SK-N-SH (cell line): ENCODE results near the gene CRYBG2. TPM values are rescaled to one million over a fixed set of nuclear protein-coding genes. Genes with fewer than 3 reads are reported as not detected.

Experiments
- CTCF ChIA-PET: fragments of 300-600, 350-600 bp; formaldehyde crosslinking; extraction: SDS; loops from one replicate; lab custom pipeline; 2021; lab: Yijun Ruan, JAX
- POLR2A ChIA-PET: fragments of 350-600 bp; sonication (Branson Sonifier 250); formaldehyde crosslinking; extraction: SDS; loops from one replicate; lab custom pipeline; 2020; ENCODE audit warnings: antibody characterized with exemption, inconsistent platforms; lab: Yijun Ruan, JAX
- DNase-seq: peaks from one replicate; pipeline ENCODE4 v3.0.0; 2012
- H2AFZ ChIP-seq: fragments of 200-600 bp; sonication (generic); 2 replicates; pipeline ENCODE4 v1.8.1; 2016; ENCODE audit warnings: antibody characterized with exemption, mild to moderate bottlenecking, low read depth
- H3F3A ChIP-seq: fragments of 200-600 bp; sonication (generic); replicated peaks from 2 replicates; pipeline ENCODE3; 2016; ENCODE audit warnings: antibody characterized with exemption, mild to moderate bottlenecking; ENCODE audit not compliant: insufficient read depth
- H3K27ac ChIP-seq, 2 experiments: fragments of 200-500 bp in 1 of 2; fragments of 200-600 bp in 1 of 2; sonication (Bioruptor generic) in 1 of 2; sonication (generic), shearing (Covaris generic) in 1 of 2; 2 replicates each; pipeline versions ENCODE4 v1.5.1 to v1.6.1; 2014 to 2016; ENCODE audit warnings: low read depth in 2 of 2, inconsistent platforms in 1 of 2, low read length in 1 of 2, mild to moderate bottlenecking in 1 of 2, mixed read lengths in 1 of 2
- H3K27me3 ChIP-seq: fragments of 200-600 bp; sonication (generic), shearing (Covaris generic); 2 replicates; pipeline ENCODE4 v1.6.1; 2016; ENCODE audit warnings: mixed run types; ENCODE audit not compliant: insufficient read depth
- H3K36me3 ChIP-seq, 2 experiments: fragments of 200-500 bp in 1 of 2; fragments of 200-600 bp in 1 of 2; sonication (Bioruptor generic) in 1 of 2; sonication (generic) in 1 of 2; replicated peaks in 1 of 2; 2 replicates each; pipeline versions ENCODE3 to v1.5.1; 2014 to 2016; ENCODE audit warnings: low read length in 1 of 2, mild to moderate bottlenecking in 1 of 2; ENCODE audit not compliant: insufficient read depth in 2 of 2, control insufficient read depth in 1 of 2
- H3K4me1 ChIP-seq, 2 experiments: fragments of 200-500 bp in 1 of 2; fragments of 200-600 bp in 1 of 2; sonication (Bioruptor generic) in 1 of 2; sonication (generic), shearing (Covaris generic) in 1 of 2; 2 replicates each; pipeline versions ENCODE4 v1.5.1 to v1.6.1; 2014 to 2016; ENCODE audit warnings: low read depth in 1 of 2, low read length in 1 of 2, mixed run types in 1 of 2; ENCODE audit not compliant: insufficient read depth in 2 of 2, control insufficient read depth in 1 of 2
- H3K4me2 ChIP-seq: fragments of 200-600 bp; sonication (generic), shearing (Covaris generic); 2 replicates; pipeline ENCODE4 v1.6.1; 2017; ENCODE audit warnings: mixed run types
- H3K4me3 ChIP-seq, 2 experiments: fragments of 200-500 bp in 1 of 2; fragments of 200-600 bp in 1 of 2; sonication (Bioruptor generic) in 1 of 2; sonication (generic), shearing (Covaris generic) in 1 of 2; 2 replicates each; pipeline versions ENCODE4 v1.5.1 to v1.8.1; 2014 to 2016; ENCODE audit warnings: low read depth in 2 of 2, inconsistent platforms in 1 of 2, low read length in 1 of 2, mild to moderate bottlenecking in 1 of 2, mixed read lengths in 1 of 2, moderate library complexity in 1 of 2
- H3K79me2 ChIP-seq: fragments of 200-600 bp; sonication (generic); 2 replicates; pipeline ENCODE4 v1.8.1; 2017; ENCODE audit warnings: mild to moderate bottlenecking; ENCODE audit not compliant: insufficient read depth
- H3K9ac ChIP-seq: fragments of 200-600 bp; sonication (generic); 2 replicates; pipeline ENCODE4 v1.6.1; 2017; ENCODE audit warnings: mixed run types
- H3K9me2 ChIP-seq: fragments of 200-600 bp; sonication (generic); 2 replicates; pipeline ENCODE4 v1.6.1; 2017; ENCODE audit warnings: mixed run types
- H3K9me3 ChIP-seq: fragments of 200-600 bp; sonication (generic); 2 replicates; pipeline ENCODE4 v1.6.1; 2017; ENCODE audit warnings: mixed run types, mild to moderate bottlenecking, moderate library complexity
- H4K20me1 ChIP-seq: fragments of 200-600 bp; sonication (generic); 2 replicates; pipeline ENCODE4 v1.6.1; 2017; ENCODE audit warnings: mild to moderate bottlenecking, mixed run types; ENCODE audit not compliant: insufficient read depth
- CTCF ChIP-seq: fragments of 200-600 bp; sonication (generic); IDR thresholded peaks from 2 replicates; pipeline ENCODE4 v1.6.1; 2017; ENCODE audit warnings: antibody characterized with exemption, mild to moderate bottlenecking, moderate library complexity
- EZH2phosphoT487 ChIP-seq: fragments of 200-600 bp; sonication (generic); IDR thresholded peaks from 2 replicates; pipeline ENCODE4 v1.6.1; 2017; ENCODE audit warnings: low read depth, mixed run types, mild to moderate bottlenecking, antibody characterized with exemption, moderate library complexity, borderline replicate concordance
- FOXJ3 ChIP-seq: sonication (generic); formaldehyde crosslinking; IDR thresholded peaks from 2 replicates; pipeline ENCODE4 v1.5.1; 2020; ENCODE audit warnings: mild to moderate bottlenecking, missing genetic modification reagents
- FOXM1 ChIP-seq: IDR thresholded peaks from 2 replicates; pipeline ENCODE4 v1.4.0; 2012; ENCODE audit warnings: low read depth, mild to moderate bottlenecking
- GATA2 ChIP-seq: sonication (generic); formaldehyde crosslinking; IDR thresholded peaks from 2 replicates; pipeline ENCODE4 v1.5.0; 2020; ENCODE audit warnings: mild to moderate bottlenecking, missing genetic modification reagents
- MEF2A ChIP-seq: IDR thresholded peaks from 2 replicates; pipeline ENCODE4 v1.4.0; 2012; ENCODE audit warnings: low read depth, borderline replicate concordance
- MXI1 ChIP-seq: IDR thresholded peaks from 2 replicates; pipeline ENCODE4 v1.6.1; 2012; ENCODE audit warnings: mild to moderate bottlenecking, low read depth, low read length, improper control_type of control experiment
- NFIC ChIP-seq: IDR thresholded peaks from 2 replicates; pipeline ENCODE4 v1.4.0; 2012; ENCODE audit warnings: borderline replicate concordance
- POLR2AphosphoS5 ChIP-seq: IDR thresholded peaks from 2 replicates; pipeline ENCODE4 v1.6.1; 2012; ENCODE audit warnings: low read depth, low read length
- RAD21 ChIP-seq: IDR thresholded peaks from 2 replicates; pipeline ENCODE4 v1.6.1; 2012; ENCODE audit warnings: mild to moderate bottlenecking, low read length
- RFX5 ChIP-seq: IDR thresholded peaks from 2 replicates; pipeline ENCODE4 v1.6.1; 2012; ENCODE audit warnings: mild to moderate bottlenecking, improper control_type of control experiment, low read length
- SIN3A ChIP-seq: IDR thresholded peaks from 2 replicates; pipeline ENCODE4 v1.6.1; 2012; ENCODE audit warnings: low read depth, mild to moderate bottlenecking, low read length, moderate library complexity, borderline replicate concordance
- SMC3 ChIP-seq: IDR thresholded peaks from 2 replicates; pipeline ENCODE4 v1.6.1; 2012; ENCODE audit warnings: low read depth, low read length, improper control_type of control experiment
- TAF1 ChIP-seq: IDR thresholded peaks from 2 replicates; pipeline ENCODE4 v1.6.1; 2012; ENCODE audit warnings: low read depth, mild to moderate bottlenecking, low read length, moderate library complexity, borderline replicate concordance
- TEAD4 ChIP-seq: IDR thresholded peaks from 2 replicates; pipeline ENCODE4 v1.4.0; 2012; ENCODE audit warnings: mild to moderate bottlenecking, borderline replicate concordance; ENCODE audit not compliant: insufficient read depth
- USF1 ChIP-seq: IDR thresholded peaks from 2 replicates; pipeline ENCODE4 v1.4.0; 2012; ENCODE audit warnings: low read depth, borderline replicate concordance
- ZBTB33 ChIP-seq: IDR thresholded peaks from 2 replicates; pipeline ENCODE4 v1.4.0; 2012; ENCODE audit warnings: low read depth, borderline replicate concordance
- WGBS: methylation state at CpG from one replicate; pipeline ENCODE4 v1.1.6; 2017; ENCODE audit warnings: low lambda C conversion rate; 5-methylcytosine and 5-hydroxymethylcytosine counted together
- polyA plus RNA-seq, 3 experiments: library from polyadenylated mRNA; depleted of rRNA; stranded (reverse); fragments of >200 nt; gene quantifications; 2 replicates each; pipeline ENCODE4 v1.2.3, GENCODE V29; 2012

Gene CRYBG2
- polyA plus RNA-seq, 1 of the 3 experiments (the other 2 are of a cell fraction) = 0.08 TPM

- no peak for TF ChIP-seq SMC3
- no peak for TF ChIP-seq TAF1
- no peak for TF ChIP-seq EZH2phosphoT487
- no peak for TF ChIP-seq MXI1
- no peak for TF ChIP-seq TEAD4
- TF ChIP-seq POLR2AphosphoS5 = no peak
- no peak for TF ChIP-seq SIN3A
- no peak for TF ChIP-seq RFX5
- TF ChIP-seq FOXJ3 = no peak
- no peak for TF ChIP-seq USF1
- TF ChIP-seq ZBTB33 = no peak
- TF ChIP-seq RAD21 = no peak
- TF ChIP-seq NFIC = no peak
- TF ChIP-seq MEF2A = no peak
- no peak for TF ChIP-seq CTCF
- no peak for TF ChIP-seq GATA2 (CRISPR knock-in tag)
- TF ChIP-seq FOXM1 = no peak
- H3K4me1 ChIP-seq = peaks cover 0 to 2% of the 10 kb centered on the region in 2 experiments; a peak in 1 of 4 replicates
- no peak overlapping the region for H3K4me3 ChIP-seq
- no peaks in the 10 kb centered on the region for H3K27me3 ChIP-seq
- H3K9ac ChIP-seq = no peak overlapping the region
- WGBS = 97% methylated on average over 6 of the region's 11 CpGs
- no peak for DNase-seq
- POLR2A ChIA-PET = no interaction called here
- H3K79me2 ChIP-seq = peaks cover 8% of the 10 kb centered on the region; the same call in 1 of the 2 replicates
- no peaks in the 10 kb centered on the region for H3K36me3 ChIP-seq
- H4K20me1 ChIP-seq = no peaks in the 10 kb centered on the region
- no peaks in the 10 kb centered on the region for H3K9me3 ChIP-seq
- H3K9me2 ChIP-seq = no peaks in the 10 kb centered on the region
- H3K4me2 ChIP-seq = no peak overlapping the region
- H2AFZ ChIP-seq = no peak overlapping the region
- H3F3A ChIP-seq = no peaks in the 10 kb centered on the region
- CTCF ChIA-PET = interaction anchor here (1.3 to 7.1 kb wide), 4 partner anchors 11 to 25 kb away, joined by 3 to 48 read pairs (median 5); no protein-coding TSS in a partner anchor
- H3K27ac ChIP-seq = no peak overlapping the region
Observed at GRCh38 chr1:26300578-26301275, 53.2 kb downstream of the CRYBG2 start.
